IPS-18a (cell line): ENCODE results near the gene HID1.

ENCODE experiments used
- H3K27ac ChIP-seq: one replicate; pipeline ENCODE4 v1.5.1; 2013; ENCODE audit warnings: low read length
- H3K27me3 ChIP-seq: one replicate; pipeline ENCODE4 v1.6.1; 2013; ENCODE audit warnings: mild to moderate bottlenecking, low read length; ENCODE audit not compliant: control insufficient read depth, insufficient read depth
- H3K36me3 ChIP-seq: one replicate; pipeline ENCODE4 v1.6.1; 2013; ENCODE audit warnings: low read depth, low read length; ENCODE audit not compliant: control insufficient read depth
- H3K4me1 ChIP-seq: one replicate; pipeline ENCODE4 v1.6.1; 2013; ENCODE audit warnings: low read depth, low read length; ENCODE audit not compliant: control insufficient read depth
- H3K4me3 ChIP-seq: one replicate; pipeline ENCODE4 v1.5.1; 2013; ENCODE audit warnings: low read length
- H3K9ac ChIP-seq: one replicate; pipeline ENCODE4 v1.6.1; 2013; ENCODE audit warnings: mild to moderate bottlenecking, low read length, moderate library complexity
- H3K9me3 ChIP-seq: one replicate; pipeline ENCODE4 v1.6.1; 2013; ENCODE audit warnings: low read depth, low read length; ENCODE audit not compliant: control insufficient read depth

HID1 gene

GRCh38 chr17:74941128-74941725, 31.3 kb downstream of the HID1 start:
- H3K4me3 ChIP-seq: no peak overlapping the region
- no peaks in the 10 kb centered on the region for H3K9me3 ChIP-seq
- peaks cover 31% of the 10 kb centered on the region for H3K27me3 ChIP-seq
- H3K36me3 ChIP-seq: no peaks in the 10 kb centered on the region
- no peaks in the 10 kb centered on the region for H3K4me1 ChIP-seq
- H3K27ac ChIP-seq: no peak overlapping the region
- no peak overlapping the region for H3K9ac ChIP-seq

GRCh38 chr17:74939534-74939933, 33.0 kb downstream of the HID1 start:
- peaks cover 48% of the 10 kb centered on the region for H3K27me3 ChIP-seq
- no peak overlapping the region for H3K27ac ChIP-seq
- H3K36me3 ChIP-seq: no peaks in the 10 kb centered on the region
- H3K4me3 ChIP-seq: no peak overlapping the region
- H3K9me3 ChIP-seq: no peaks in the 10 kb centered on the region
- H3K9ac ChIP-seq: no peak overlapping the region
- H3K4me1 ChIP-seq: no peaks in the 10 kb centered on the region

GRCh38 chr17:74938194-74938950, 34.2 kb downstream of the HID1 start:
- H3K27me3 ChIP-seq: peaks cover 60% of the 10 kb centered on the region
- no peaks in the 10 kb centered on the region for H3K36me3 ChIP-seq
- no peaks in the 10 kb centered on the region for H3K4me1 ChIP-seq
- no peak overlapping the region for H3K9ac ChIP-seq
- H3K4me3 ChIP-seq: no peak overlapping the region
- no peaks in the 10 kb centered on the region for H3K9me3 ChIP-seq
- H3K27ac ChIP-seq: no peak overlapping the region

- Histone ChIP-seq H3K27ac (no peak overlapping the region), H3K4me1 (no peaks in the 10 kb centered on the region), H3K9ac (no peak overlapping the region), H3K27me3 (peaks cover 70% of the 10 kb centered on the region), H3K4me3 (no peak overlapping the region), H3K36me3 (no peaks in the 10 kb centered on the region), H3K9me3 (no peaks in the 10 kb centered on the region)
Measured at GRCh38 chr17:74937064-74938051, 35.2 kb downstream of the HID1 start.

GRCh38 chr17:74936470-74936799, 36.1 kb downstream of the HID1 start:
- Histone ChIP-seq H3K9ac (no peak overlapping the region), H3K27ac (no peak overlapping the region), H3K27me3 (peaks cover 73% of the 10 kb centered on the region), H3K4me1 (no peaks in the 10 kb centered on the region), H3K9me3 (no peaks in the 10 kb centered on the region), H3K4me3 (no peak overlapping the region), H3K36me3 (no peaks in the 10 kb centered on the region)

GRCh38 chr17:74935585-74936469, 36.7 kb downstream of the HID1 start, which contains the start of gene OTOP3:
Gene OTOP3, plus strand, starts transcription at chr17:74935898. Its CDS starts 24 bp downstream, at chr17:74935922.
- Histone ChIP-seq H3K9me3 (no peaks in the 10 kb centered on the region), H3K4me1 (no peaks in the 10 kb centered on the region), H3K27me3 (peaks cover 73% of the 10 kb centered on the region), H3K4me3 (peak within 1 kb of the TSS; percentile 25), H3K27ac (no peak within 1 kb of the TSS), H3K9ac (no peak within 1 kb of the TSS), H3K36me3 (no peaks in the 10 kb centered on the region)

- Histone ChIP-seq H3K4me3 (no peak overlapping the region), H3K27me3 (peaks cover 73% of the 10 kb centered on the region), H3K27ac (no peak overlapping the region), H3K9me3 (no peaks in the 10 kb centered on the region), H3K9ac (no peak overlapping the region), H3K4me1 (no peaks in the 10 kb centered on the region), H3K36me3 (no peaks in the 10 kb centered on the region)
Measured at GRCh38 chr17:74935048-74935447, 37.5 kb downstream of the HID1 start.

GRCh38 chr17:74930535-74931036, 42.0 kb downstream of the HID1 start:
- Histone ChIP-seq H3K36me3 (no peaks in the 10 kb centered on the region), H3K4me1 (no peaks in the 10 kb centered on the region), H3K4me3 (no peak overlapping the region), H3K27me3 (peaks cover 71% of the 10 kb centered on the region), H3K27ac (no peak overlapping the region), H3K9me3 (no peaks in the 10 kb centered on the region), H3K9ac (no peak overlapping the region)

- Histone ChIP-seq H3K9me3 (no peaks in the 10 kb centered on the region), H3K9ac (no peak overlapping the region), H3K27ac (no peak overlapping the region), H3K4me1 (no peaks in the 10 kb centered on the region), H3K27me3 (peaks cover 71% of the 10 kb centered on the region), H3K4me3 (no peak overlapping the region), H3K36me3 (no peaks in the 10 kb centered on the region)
Measured at GRCh38 chr17:74928786-74929185, 43.8 kb downstream of the HID1 start.

GRCh38 chr17:74925242-74925641, 47.3 kb downstream of the HID1 start:
- Histone ChIP-seq H3K27me3 (peaks cover 79% of the 10 kb centered on the region), H3K9ac (no peak overlapping the region), H3K9me3 (no peaks in the 10 kb centered on the region), H3K27ac (no peak overlapping the region), H3K36me3 (no peaks in the 10 kb centered on the region), H3K4me3 (no peak overlapping the region), H3K4me1 (peaks cover 7% of the 10 kb centered on the region)
